CD4-positive, alpha-beta T cell treated with Interleukin-15 for 4 hours (primary cell): ENCODE results near the gene KRT83.
"Not testable (repeated sequence)": the region's sequence is repeated elsewhere in the genome, so short reads cannot be mapped to it uniquely, and the experiment has no call there.

Source experiments
- DNase-seq: peaks from one replicate; pipeline ENCODE4 v3.0.0-alpha.2; 2020; ENCODE audit warnings: low spot score

KRT83 gene

DNA sequence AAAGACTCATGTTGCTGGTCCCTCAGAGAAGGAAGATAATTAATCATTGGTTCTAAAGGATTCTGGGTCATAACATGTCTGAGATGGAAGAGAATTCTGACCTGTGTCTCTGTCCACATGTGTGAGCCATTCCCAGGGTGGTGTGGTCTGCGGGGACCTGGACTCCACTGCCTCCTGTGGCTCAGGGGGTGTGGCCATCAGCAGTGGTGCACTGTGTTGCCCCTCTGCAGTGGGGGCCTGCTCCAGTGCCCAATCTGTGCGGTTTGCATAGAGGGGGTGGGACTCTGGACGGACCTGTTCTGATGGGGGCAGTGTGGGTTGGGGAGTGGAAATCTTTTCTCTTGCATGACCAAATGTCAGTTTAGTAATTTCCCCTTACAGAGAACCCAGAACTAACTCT lies 32.6 kb upstream of the KRT83 start:
- DNase-seq: no peak

DNA sequence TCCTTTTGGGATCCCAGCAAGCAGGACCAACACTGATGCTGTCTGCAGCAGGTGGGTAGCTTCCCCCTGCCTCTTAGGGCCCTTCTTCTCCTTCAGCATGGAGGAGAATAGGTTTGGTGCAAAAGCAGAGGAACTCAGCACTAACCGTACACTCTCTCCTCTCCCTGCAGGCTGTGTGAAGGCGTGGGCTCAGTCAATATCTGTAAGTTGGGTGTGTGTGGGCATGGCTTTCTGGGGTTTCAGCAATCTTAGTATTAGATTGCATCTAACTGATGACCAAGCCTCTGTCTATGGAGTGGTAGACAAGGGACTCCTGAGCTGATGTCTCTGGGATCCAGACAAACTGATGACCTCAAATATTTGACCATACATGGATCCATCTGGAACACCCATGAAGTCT lies 31.8 kb upstream of the KRT83 start:
- no peak for DNase-seq

DNA sequence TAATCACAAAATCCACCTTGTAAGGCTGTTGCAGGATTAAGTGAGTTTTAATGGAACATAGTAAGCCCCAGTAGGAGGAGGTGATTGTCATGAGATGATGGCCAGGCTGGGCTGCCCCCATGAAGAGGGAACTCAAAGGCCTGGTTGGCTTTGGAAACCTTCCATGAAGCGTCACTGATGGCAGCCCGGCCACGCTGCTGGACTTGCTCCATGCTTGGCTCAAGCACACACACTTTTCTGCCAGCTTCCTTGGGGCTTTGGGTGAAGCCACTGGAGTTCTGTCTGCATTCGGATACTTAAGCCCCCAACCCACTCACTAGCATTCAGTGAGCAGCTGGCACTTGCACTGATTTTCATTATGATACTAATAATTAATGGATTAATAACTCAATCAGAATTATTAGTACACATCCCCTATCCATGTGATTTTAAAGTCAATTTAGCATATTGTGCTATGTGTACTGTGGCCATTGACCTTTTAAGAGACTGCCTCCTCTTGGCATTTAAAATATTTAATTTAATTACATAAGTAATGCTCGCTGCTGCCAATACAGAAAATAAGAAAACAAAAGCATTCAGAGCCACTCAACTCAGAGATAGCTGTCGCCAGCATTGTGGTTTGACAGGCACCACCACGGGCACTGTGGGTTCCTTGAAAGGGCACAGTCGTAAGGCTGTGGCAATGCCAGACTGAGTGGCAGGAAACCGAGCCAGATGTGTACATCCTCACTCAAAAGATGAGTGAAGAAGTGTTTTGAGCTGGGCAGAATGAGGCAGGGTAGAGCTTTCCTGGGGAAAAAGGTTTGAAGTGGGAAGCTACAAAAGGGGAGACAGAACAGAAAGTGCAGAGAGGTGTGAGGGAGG lies 30.2 kb upstream of the KRT83 start:
- peak; percentile 60 for DNase-seq

DNA sequence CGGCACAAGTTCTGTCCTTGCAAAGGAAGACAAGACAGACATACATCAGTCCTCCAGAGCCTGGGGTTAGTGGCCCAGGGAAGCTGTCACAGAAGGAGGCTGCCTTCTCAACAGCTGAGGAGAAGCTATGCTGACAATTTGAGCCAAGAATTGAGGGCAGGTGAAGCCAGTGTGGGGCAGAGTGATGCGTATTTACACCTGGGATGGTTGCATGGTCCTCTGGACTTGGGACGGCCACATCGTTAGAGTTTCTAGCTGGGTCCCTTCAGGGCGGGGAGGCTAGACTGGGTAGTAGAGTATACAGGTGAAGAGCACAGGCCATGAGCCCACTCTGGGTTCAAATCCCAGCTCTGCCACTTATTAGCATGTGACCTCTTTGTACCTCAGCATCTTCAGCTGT lies 29.6 kb upstream of the KRT83 start:
- no peak for DNase-seq

DNA sequence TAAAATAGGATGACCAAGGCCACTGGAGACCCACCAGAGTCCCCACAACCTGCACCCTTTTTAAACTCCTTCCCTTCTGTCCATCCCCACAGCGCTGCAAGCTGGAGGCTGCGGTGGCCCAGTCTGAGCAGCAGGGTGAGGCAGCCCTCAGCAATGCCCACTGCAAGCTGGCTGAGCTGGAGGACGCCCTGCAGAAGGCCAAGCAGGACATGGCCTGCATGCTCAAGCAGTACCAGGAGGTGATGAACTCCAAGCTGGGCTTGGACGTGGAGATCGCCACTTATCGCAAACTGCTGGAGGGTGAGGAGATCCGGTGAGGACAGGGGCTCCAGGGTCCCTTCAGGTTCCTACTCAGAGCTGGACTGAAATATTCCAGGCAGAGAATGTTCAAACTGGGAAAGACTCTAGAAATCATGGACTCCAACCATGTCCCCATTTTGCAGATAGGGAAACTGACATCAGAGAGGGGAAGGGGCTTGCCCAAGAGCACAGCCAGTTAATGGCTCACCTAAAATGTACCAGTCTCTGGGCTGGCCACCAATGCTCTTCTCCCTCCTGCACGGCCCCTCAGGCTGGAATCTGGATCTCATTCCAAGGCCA lies 28.9 kb upstream of the KRT83 start:
- DNase-seq: no peak

DNA sequence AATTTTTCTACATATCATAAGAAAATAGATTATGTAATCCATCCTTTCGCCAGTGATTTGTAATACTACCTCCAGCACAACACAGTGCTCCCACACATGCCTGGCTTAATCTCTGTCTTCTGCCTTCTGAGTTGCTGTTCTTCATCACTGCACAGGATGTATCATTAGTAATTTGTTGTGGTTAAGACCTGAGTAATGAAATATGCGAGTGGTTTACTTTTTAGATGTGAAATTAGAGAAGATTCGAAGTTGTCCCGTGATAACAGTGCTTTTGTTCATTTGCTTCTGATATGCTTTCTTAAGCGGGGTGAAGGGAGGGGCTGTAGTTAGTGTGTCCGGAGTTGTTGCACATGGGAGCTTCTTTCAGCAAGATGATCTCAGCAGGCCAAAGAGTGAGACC lies 28.0 kb upstream of the KRT83 start:
- no peak for DNase-seq

DNA sequence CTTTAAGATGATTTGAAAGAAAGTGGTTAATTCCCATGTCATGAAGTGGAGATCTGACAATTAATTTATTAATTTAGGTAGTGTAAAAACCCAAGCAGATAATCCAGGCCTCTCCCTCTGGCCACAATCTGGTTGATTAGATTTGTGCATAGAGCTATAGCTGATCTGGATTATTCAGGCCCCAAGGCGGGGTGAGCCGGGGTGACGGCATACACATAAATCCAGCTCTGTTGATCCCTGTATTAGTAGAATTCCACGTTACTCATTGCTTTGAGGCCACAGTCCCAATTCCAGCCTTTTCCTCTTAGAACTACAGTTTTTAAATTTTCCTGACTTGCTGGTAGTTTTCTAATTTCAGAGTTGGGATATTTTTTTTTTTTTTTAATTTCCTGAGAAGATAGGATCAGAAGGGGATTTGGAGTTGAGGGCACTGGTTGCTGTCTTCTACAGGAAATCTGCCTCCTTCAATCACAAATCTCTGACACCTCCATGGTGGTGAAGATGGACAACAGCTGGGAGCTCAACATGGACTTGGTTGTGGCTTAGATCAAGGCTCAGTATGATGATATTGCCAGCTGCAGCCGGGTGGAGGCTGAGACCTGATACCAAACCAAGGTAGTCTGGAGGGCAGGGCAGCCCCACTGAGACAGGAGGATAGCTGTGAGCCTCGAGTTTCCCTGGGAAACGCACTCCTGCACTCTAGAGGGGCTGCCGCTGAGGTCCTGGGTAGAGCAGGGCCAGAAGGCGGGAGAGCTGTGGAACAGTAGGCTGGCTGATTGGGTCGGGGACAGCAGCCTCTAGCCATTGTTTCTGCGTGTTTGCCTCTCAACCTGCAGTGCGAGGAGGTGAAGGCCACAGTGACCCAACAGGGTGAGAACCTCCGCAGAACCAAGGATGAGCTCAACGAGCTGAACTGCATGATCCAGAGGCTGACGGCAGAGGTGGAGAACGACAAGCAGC lies 26.6 kb upstream of the KRT83 start:
- DNase-seq: no peak

DNA sequence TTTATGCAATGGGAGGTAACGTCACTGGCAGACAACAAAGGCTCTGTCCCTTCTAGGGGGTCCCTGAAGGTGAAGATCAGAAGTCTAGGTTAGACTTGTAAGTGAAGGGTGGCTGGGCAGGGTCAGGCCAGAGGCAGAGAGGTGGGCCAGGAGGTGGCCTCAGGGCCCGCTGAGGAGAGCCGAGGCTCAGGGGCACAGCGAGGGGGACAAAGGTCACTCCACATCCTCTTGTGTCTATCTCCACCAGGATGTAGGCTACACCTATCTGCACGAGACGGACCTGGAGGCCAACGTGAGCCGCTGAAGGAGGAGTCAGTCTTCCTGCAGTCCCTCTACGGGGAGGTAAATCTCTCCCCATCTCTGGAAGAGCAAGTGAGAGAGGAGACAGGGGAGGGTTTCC lies 25.8 kb upstream of the KRT83 start:
- no peak for DNase-seq

DNA sequence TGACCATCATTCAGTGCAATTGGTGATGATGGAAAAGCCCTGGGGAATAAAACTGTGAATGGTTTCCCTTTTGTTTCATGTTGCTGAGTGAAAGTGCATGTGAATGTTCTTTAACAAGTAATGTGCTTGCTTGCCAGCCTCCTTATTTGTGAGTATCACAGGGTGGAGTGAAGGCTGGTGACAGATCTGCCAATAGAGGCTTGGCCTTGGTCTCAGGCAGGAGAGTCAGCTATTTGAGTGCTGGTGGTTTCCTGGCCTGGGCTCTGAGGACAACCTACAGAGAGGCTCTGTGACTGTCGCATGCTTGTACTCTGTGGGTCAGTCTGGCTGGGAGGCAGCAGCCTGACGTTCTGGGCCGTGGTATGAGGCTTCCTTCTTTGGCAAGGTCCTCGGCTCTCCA lies 25.4 kb upstream of the KRT83 start:
- DNase-seq: no peak

DNA sequence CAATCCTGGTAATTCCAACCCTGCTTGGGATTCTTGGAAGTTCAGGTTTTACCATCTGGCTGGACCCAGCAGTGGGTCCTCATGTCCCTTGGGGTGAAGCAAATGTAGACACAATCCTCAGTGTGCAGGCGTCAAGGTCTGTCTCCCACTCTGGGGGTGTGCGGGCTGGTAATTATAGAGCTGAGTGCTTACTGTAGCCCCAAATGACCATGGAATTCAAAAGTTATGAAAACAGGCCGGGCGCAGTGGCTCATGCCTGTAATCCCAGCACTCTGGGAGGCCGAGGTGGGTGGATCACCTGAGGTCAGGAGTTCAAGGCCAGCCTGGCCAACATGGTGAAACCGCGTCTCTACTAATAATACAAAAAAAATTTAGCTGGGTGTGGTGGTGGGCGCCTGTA lies 23.8 kb upstream of the KRT83 start:
- DNase-seq: not testable (repeated sequence)

DNA sequence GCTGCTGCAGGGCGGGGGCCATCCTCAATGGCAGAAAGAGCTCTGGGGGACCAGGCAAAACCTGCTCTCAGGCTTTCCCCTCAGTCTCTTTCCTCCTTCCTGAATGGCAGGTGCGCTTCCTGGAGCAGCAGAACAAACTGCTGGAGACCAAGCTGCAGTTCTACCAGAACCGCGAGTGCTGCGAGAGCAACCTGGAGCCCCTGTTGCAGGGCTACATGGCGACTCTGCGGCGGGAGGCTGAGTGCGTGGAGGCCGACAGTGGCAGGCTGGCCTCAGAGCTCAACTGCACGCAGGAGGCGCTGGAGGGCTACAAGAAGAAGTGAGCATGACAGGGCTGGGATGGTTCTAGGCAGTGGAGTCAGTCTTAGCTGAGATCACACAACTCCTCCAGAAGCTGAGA lies 22.9 kb upstream of the KRT83 start:
- DNase-seq: no peak

DNA sequence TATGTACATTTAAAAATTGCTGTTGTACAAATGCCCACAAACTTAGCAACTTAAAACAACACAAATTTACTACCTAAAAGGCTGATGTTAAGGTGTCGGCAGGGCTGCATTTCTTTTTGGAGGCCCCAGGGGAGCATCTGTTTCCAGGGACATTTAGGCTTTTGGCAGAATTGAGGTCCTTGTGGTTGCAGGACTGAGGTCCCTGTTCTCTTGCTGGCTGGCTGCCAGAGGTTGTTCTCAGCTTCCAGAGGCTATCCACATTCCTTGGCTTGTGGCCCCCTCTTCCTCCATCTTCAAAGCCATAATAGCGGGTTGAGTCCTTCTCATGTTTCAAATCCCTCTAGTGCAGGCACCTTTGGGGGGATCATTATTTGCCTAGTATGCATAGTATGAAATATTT lies 22.4 kb upstream of the KRT83 start:
- DNase-seq: no peak

DNA sequence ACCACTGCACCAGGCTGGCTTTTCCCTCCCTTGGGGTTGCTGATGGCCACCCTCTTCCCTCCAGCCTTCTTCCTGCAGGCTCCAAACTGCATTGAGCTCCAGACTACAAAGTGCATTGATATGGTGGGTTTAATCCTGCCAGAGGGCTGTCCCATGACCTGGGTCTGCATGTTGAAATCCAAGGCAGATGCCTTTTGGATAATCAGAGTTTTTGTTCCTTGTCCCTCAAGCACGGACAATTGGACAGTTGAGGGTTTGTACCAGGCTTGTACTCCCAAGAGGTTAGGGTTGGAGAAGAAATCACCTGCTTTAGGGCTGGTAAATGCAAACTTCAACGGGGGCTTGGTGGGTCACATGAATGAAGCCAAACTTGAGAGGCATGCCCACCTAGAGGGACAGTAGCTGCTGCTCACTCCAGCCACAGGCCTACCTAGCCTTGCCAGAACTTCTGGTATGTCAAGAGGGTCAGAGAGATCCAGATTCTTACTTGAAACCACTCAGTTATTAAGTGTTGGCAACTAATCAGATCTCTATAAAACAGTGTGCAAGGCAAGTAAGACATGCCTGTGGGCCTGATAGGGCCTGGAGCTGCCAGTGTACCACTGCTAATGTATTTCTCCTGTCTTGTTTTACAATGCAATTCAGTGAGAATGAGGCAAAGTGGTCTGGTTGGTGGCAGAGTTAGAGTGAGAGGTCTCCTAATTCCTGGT lies 21.7 kb upstream of the KRT83 start:
- DNase-seq: no peak

DNA sequence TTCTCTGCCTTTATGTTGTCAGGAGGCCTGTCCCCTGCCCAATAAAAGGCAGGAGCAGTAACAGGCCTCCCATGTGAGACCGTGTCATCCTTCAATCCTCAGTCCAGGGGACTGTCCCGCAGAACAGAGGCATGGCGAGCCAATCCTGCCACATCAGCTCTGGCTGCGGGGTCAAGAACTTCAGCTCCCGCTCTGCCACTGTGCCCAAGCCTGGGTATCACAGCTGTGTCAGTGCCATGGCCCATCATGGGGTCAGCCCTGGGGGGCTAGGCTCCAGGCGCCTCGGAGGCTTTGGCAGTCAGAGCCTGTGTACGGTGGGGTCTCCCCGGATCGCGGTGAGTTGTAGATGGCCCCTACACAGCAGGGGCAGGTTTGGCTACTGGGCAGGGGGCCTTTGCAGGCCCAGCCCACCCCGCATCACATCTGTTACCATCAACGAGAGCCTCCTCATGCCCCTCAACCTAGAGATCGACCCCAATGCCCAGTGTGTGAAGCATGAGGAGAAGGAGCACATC lies 19.9 kb upstream of the KRT83 start:
- DNase-seq: no peak

DNA sequence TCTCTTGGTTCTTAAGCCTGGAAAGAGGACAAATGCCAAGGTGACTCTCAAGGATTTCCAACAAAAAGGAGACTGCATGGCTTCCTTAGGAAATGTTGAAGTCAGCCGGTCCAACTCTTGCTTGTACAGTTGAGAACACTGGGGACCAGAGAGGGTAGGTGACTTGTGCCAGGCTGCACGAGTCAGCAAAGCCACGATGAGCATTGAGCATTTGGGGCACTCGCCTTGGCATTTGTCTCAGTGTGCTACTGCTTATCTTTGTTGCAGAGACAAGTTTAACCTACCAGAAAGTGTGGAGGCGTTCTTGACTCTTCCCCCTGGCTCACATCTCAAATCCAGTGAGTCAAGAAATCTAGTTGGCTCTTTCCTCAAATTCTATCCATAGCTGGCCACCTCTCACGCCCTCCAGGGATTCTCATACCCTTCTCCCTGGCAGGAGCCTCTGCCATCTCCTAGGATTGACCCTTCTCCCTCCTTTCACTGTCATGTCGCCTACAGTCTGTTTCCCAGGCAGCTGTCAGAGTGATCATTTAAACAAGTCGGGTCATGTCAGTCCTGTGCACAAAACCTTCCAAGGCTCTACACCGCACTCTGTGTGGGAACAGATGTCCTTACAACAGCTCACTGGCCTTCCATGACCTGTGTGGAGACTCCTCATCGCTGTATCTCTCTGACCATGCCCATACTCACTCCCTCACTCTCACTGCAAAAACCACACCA lies 17.2 kb upstream of the KRT83 start:
- DNase-seq: no peak

DNA sequence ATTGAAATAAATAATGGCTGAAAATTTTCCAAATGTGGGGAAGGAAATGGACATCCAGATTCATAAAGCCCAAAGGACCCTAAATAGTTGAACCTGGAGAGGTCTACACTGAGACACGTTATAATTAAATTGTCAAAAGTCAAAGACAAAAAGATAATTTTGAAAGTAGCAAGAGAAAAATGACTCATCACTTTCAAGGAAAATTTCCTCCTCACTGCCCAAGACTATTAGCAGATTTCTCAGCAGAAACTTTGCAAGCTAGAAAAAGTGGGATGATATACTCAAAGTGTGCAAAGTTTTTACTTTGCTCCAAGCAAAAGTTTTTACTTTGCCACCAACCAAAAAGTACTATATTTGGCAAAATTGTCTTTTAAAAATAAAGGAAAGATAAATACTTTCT lies 15.9 kb upstream of the KRT83 start:
- DNase-seq: no peak

DNA sequence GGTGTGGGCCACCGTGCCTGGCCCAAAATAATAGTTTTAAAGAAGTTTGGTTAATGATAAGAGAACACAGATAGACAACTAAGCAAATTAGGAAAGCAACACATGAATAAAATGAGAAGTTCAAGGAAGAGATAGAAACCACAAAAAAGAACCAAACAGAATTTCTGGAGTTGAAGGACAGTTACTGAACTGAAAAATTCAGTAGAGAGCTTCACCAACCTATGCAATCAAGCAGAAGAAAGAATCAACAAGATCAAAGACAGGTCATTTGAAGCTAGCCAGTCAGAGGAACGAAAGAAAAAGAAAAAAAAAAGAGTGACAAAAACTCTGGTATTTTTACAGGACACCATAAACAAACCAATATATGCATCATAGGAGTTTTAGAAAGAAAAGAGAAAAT lies 15.4 kb upstream of the KRT83 start:
- DNase-seq: no peak

DNA sequence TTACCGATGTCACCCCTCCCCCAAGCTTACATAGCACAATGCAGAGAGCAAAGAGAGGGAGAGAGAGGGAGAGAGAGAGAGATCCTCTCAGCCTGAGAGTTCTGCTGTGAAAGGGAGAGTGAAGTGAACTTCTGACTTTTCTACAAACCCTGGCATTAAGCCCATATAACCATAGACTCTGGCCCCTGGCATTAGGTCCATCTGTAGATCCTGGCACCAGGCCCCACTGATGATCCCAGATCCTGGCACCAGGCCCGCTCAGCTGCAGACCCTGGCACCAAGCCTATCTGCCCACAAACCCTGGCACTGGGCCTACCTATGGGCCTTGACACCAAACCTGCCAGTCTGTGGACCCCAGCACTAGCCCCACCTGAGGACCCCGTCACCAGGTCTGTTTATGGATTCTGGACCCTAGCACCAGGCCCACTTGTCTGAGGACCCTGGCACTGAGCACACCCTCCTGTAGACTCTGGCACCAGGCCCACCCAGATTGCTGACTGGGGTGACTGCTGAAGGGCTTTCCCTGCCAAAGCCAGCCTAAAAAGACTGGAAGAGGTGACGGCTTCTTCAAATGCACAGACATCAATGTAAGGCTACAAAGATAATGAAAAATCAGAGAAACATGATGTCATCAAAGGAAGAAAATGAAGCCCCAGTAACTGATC lies 14.5 kb upstream of the KRT83 start:
- no peak for DNase-seq

DNA sequence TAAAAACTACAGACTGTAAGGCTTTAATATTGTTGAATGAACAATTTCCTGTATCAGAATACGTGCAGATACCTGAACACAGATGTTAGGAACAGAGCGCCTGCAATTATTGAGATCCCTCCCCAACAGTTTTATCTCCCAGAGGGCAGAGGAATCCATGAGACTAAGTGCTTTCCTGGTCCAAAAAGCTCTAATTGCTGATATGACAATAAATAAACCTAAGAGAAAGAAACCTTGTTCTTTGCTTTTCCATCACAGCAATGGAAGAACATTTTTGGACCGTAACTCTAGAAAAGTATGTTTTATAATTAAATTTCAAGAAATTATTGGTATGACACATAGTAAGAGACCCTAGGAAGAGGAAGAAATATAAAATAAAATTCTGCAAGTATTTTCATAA lies 13.0 kb upstream of the KRT83 start:
- no peak for DNase-seq

DNA sequence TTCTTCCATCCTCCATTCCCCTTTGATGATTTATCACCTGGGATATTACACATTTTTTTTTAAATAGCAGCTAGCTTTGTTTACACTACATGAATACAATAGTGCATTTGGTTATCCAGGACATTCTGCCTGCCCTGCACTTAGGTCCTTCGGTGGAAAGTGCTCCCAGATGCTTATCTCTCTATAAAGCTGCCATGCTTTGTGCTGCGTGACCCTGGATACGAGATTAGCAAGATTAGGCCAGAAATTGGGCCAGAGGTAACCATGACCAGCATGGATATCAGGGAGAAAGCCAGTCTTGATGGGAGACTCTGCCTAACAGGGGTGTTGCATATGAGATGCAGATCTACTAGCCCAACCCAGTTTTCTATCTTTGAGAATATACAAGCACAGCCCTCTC lies 12.1 kb upstream of the KRT83 start:
- DNase-seq: no peak

DNA sequence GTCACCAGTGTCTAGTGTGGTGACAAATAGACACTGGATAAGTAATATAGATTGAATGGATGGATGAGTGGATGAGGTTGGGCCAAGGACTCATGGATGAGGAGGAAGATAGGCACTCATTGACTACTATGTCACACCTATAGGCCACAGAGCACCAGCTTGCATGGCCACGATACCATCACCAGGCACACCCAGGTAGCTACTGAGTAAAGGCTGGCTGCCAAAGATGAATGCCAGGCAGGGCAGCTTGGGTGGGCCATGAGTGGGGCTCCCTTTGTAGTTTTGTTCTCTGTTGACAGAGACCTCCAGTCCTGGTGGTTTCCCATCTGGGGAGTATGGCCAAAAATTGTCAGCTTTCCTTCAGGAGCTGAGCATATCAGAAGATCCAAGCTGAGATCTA lies 11.2 kb upstream of the KRT83 start:
- DNase-seq: no peak
